ENCODE measurements around the gene TBC1D23.
"Not testable (repeated sequence)": the region's sequence is repeated elsewhere in the genome, so short reads cannot be mapped to it uniquely, and the experiment has no call there.

GRCh38 chr3:100336229-100336628 is 75.4 kb downstream of the TBC1D23 start:
- TF ChIP-seq POLR2A, POLR2AphosphoS5, POU2F2 (IDR thresholded peaks at IDR 0.05; ENCODE audit: low read depth, low read length): not testable (repeated sequence)
